T-cell (primary cell): Measurements from ENCODE around the gene CCDC102B. TPM values are rescaled to one million over a fixed set of nuclear protein-coding genes. Genes with fewer than 3 reads are reported as not detected.
"Not testable (repeated sequence)": the region's sequence is repeated elsewhere in the genome, so short reads cannot be mapped to it uniquely, and the experiment has no call there.

Source experiments
- ATAC-seq, 4 experiments: fragments of 200-7000 bp in 3 of 4; fragments of 150-1000 bp in 1 of 4; cut with Tn5 transposase; replicated peaks in 1 of 4; 1 replicate in 3 of 4; 2 replicates in 1 of 4; pipeline ENCODE4 v1.10.0; 2021; ENCODE audit warnings: moderate library complexity in 3 of 4, mild to moderate bottlenecking in 2 of 4, moderate number of reproducible peaks in 1 of 4
- CTCF ChIA-PET, 2 donors: fragments of 300-600 bp; sonication (Branson Sonifier 250); formaldehyde crosslinking; loops; one replicate each; lab custom pipeline; 2022; ENCODE audit warnings: antibody characterized with exemption in 2 of 2; lab: Charles Lee
- POLR2A ChIA-PET, 2 donors: fragments of 300-600 bp; sonication (Branson Sonifier 250); formaldehyde crosslinking; loops; one replicate each; lab custom pipeline; 2022; ENCODE audit warnings: antibody characterized with exemption in 2 of 2; lab: Charles Lee
- DNase-seq, 35 experiments: peaks; one replicate each; pipeline versions ENCODE4 v3.0.0 to v3.0.0-alpha.2; 2013 to 2023
- H3K27ac ChIP-seq: one replicate; pipeline ENCODE4 v1.5.1; 2013; ENCODE audit warnings: low read length
- H3K27me3 ChIP-seq, 2 experiments: replicated peaks in 1 of 2; 1 replicate in 1 of 2; 2 replicates in 1 of 2; pipeline versions ENCODE4 v1.6.1 to v1.7.0; 2013; ENCODE audit warnings: low read length in 1 of 2, mixed read lengths in 1 of 2; ENCODE audit not compliant: control insufficient read depth in 2 of 2, insufficient read depth in 2 of 2; ENCODE audit errors: extremely low read depth in 1 of 2
- H3K36me3 ChIP-seq, 2 donors: 1 replicate in 1 of 2; 2 replicates in 1 of 2; pipeline versions ENCODE4 v1.6.1 to v1.7.0; 2013; ENCODE audit warnings: low read length in 1 of 2; ENCODE audit not compliant: control insufficient read depth in 2 of 2, insufficient read depth in 1 of 2; ENCODE audit errors: extremely low read depth in 1 of 2
- H3K4me1 ChIP-seq, 2 experiments: 1 replicate in 1 of 2; 2 replicates in 1 of 2; pipeline versions ENCODE4 v1.6.1 to v1.7.0; 2013; ENCODE audit warnings: low read length in 2 of 2, mixed read lengths in 1 of 2; ENCODE audit not compliant: insufficient read depth in 2 of 2, control insufficient read depth in 1 of 2; ENCODE audit errors: extremely low read depth in 1 of 2
- H3K4me3 ChIP-seq, 2 donors: 1 replicate in 1 of 2; 2 replicates in 1 of 2; pipeline versions ENCODE4 v1.5.1 to v1.7.0; 2013; ENCODE audit warnings: mild to moderate bottlenecking in 2 of 2, low read length in 1 of 2, moderate library complexity in 1 of 2; ENCODE audit not compliant: control insufficient read depth in 1 of 2; ENCODE audit errors: extremely low read depth in 1 of 2
- H3K9me3 ChIP-seq: 2 replicates; pipeline ENCODE4 v1.7.0; 2013
- H3K27ac Mint-ChIP-seq, 2 donors: one replicate each; pipeline ENCODE4 v1.8.0; 2020 to 2021; ENCODE audit warnings: mild to moderate bottlenecking in 2 of 2, mixed read lengths in 2 of 2
- H3K27me3 Mint-ChIP-seq, 2 donors: one replicate each; pipeline ENCODE4 v1.8.0; 2021 to 2022; ENCODE audit warnings: mixed read lengths in 2 of 2
- H3K36me3 Mint-ChIP-seq: one replicate; pipeline ENCODE4 v1.8.0; 2021; ENCODE audit warnings: mixed read lengths
- H3K4me1 Mint-ChIP-seq, 3 donors: one replicate each; pipeline ENCODE4 v1.8.0; 2020 to 2022; ENCODE audit warnings: mixed read lengths in 3 of 3, mild to moderate bottlenecking in 1 of 3
- H3K4me3 Mint-ChIP-seq, 3 donors: one replicate each; pipeline ENCODE4 v1.8.0; 2020 to 2022; ENCODE audit warnings: mild to moderate bottlenecking in 3 of 3, mixed read lengths in 3 of 3, moderate library complexity in 3 of 3
- H3K9me3 Mint-ChIP-seq, 3 donors: one replicate each; pipeline ENCODE4 v1.8.0; 2020 to 2022; ENCODE audit warnings: mixed read lengths in 3 of 3
- WGBS: methylation state at CpG from one replicate; pipeline ENCODE4 v1.1.5; 2013; ENCODE audit warnings: missing lambda C conversion rate; ENCODE audit not compliant: insufficient coverage; 5-methylcytosine and 5-hydroxymethylcytosine counted together
- total RNA-seq, 35 experiments: library from RNA in 6 of 35; stranded (reverse) in 6 of 35; fragments of 120-200 nt in 1 of 35; gene quantifications; one replicate each; pipeline versions ENCODE4 v1.2.1 to v1.2.4 and lab custom pipeline; 2013 to 2026

The CCDC102B gene
- total RNA-seq, 5 donors from 2014 or later (not counting 1 experiment from before 2014, with no cell fraction given): 4.4 to 7.0 (median 6.1) TPM

DNA sequence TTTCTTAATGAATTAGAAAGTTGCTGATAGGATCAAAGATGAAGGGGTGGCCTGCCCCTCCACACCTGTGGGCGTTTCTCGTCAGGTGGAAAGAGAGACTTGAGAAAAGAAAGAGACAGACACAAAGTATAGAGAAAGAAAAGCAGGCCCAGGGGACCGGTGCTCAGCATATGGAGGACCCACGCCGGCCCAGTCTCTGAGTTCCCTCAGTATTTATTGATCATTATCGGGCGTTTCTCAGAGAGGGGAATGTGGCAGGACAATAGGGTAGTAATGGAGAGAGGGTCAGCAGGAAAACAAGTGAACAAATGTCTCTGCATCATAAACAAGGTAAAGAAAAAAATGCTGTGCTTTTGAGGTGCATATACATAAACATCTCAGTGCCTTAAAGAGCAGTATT is 144.3 kb downstream of the CCDC102B start:
- no peaks in the 10 kb centered on the region for H3K27me3 Mint-ChIP-seq
- Histone ChIP-seq H3K9me3 (no peaks in the 10 kb centered on the region), H3K27me3 (no peaks in the 10 kb centered on the region), H3K27ac (no peak overlapping the region), H3K36me3 (no peaks in the 10 kb centered on the region), H3K4me1 (no peaks in the 10 kb centered on the region), H3K4me3 (no peak overlapping the region)
- no peaks in the 10 kb centered on the region for H3K4me1 Mint-ChIP-seq
- no peaks in the 10 kb centered on the region for H3K36me3 Mint-ChIP-seq
- no peak overlapping the region for H3K4me3 Mint-ChIP-seq
- WGBS: 57% methylated on average over 3 of the region's 7 CpGs
- DNase-seq (no peak), ATAC-seq (no peak)
- POLR2A ChIA-PET: no interaction called here
- CTCF ChIA-PET: no interaction called here
- no peaks in the 10 kb centered on the region for H3K9me3 Mint-ChIP-seq
- no peak overlapping the region for H3K27ac Mint-ChIP-seq

GRCh38 chr18:68943861-68944260 is 146.0 kb downstream of the CCDC102B start:
- H3K9me3 ChIP-seq, H3K27ac Mint-ChIP-seq, H3K4me3 ChIP-seq, H3K4me1 Mint-ChIP-seq, H3K4me1 ChIP-seq, H3K36me3 Mint-ChIP-seq, H3K27me3 ChIP-seq, H3K36me3 ChIP-seq, DNase-seq, H3K27me3 Mint-ChIP-seq, H3K27ac ChIP-seq, H3K4me3 Mint-ChIP-seq, CTCF ChIA-PET, H3K9me3 Mint-ChIP-seq, ATAC-seq: not testable (repeated sequence)
- POLR2A ChIA-PET: interaction anchor here in 1 of 2 donors (0.6 kb wide), 1 partner anchor 40 kb away, joined by 3 read pairs; no protein-coding TSS in a partner anchor
- no CpG with 5 or more reads among the region's 2 CpGs for WGBS

- H3K4me3 ChIP-seq: no peak overlapping the region
- ATAC-seq (no peak), DNase-seq (no peak)
- Mint-ChIP-seq H3K4me3 (no peak overlapping the region), H3K27ac (no peak overlapping the region), H3K4me1 (no peaks in the 10 kb centered on the region), H3K36me3 (no peaks in the 10 kb centered on the region), H3K27me3 (no peaks in the 10 kb centered on the region), H3K9me3 (no peaks in the 10 kb centered on the region)
- no CpG with 5 or more reads among the region's 1 CpG for WGBS
- ChIA-PET POLR2A (interaction anchor here in 1 of 2 donors (0.6 kb wide), 1 partner anchor 40 kb away, joined by 3 read pairs; no protein-coding TSS in a partner anchor), CTCF (no interaction called here)
- H3K27ac ChIP-seq: no peak overlapping the region
- no peaks in the 10 kb centered on the region for H3K4me1 ChIP-seq
- H3K36me3 ChIP-seq: no peaks in the 10 kb centered on the region
- no peaks in the 10 kb centered on the region for H3K27me3 ChIP-seq
- no peaks in the 10 kb centered on the region for H3K9me3 ChIP-seq
Observed at GRCh38 chr18:68944330-68944729, 146.4 kb downstream of the CCDC102B start.

- no CpG with 5 or more reads among the region's 1 CpG for WGBS
- CTCF ChIA-PET: no interaction called here
- H3K27ac Mint-ChIP-seq: no peak overlapping the region
Observed at GRCh38 chr18:68944826-68945225, 146.9 kb downstream of the CCDC102B start.

DNA sequence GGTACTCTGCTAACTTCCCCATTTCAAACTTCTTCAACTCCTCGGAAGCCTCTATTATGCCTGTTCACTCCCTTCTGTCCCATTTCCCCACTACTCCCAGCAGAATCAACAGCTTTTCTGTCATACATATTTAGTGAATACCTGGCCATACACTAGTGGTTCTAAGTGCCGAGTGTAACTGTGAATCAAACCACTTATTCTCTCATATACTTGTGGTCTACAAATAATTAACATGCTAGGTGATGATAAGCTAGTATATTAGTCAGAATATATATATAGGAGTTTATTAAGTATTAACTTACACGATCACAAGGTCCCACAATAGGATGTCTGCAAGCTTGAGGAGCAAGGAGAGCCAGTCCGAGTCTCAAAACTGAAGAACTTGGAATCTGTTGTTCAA is 150.7 kb downstream of the CCDC102B start:
- H3K27ac Mint-ChIP-seq: no peak overlapping the region
- no peak overlapping the region for H3K27ac ChIP-seq
- no peaks in the 10 kb centered on the region for H3K9me3 ChIP-seq
- H3K4me1 ChIP-seq: no peaks in the 10 kb centered on the region
- WGBS: no CpG with 5 or more reads among the region's 4 CpGs
- H3K4me1 Mint-ChIP-seq: no peaks in the 10 kb centered on the region
- no peak for ATAC-seq
- H3K27me3 Mint-ChIP-seq: no peaks in the 10 kb centered on the region
- no peak for DNase-seq
- no peaks in the 10 kb centered on the region for H3K36me3 Mint-ChIP-seq
- H3K9me3 Mint-ChIP-seq: peaks cover 0 to 7% (median 4%) of the 10 kb centered on the region in 3 donors
- no peak overlapping the region for H3K4me3 ChIP-seq
- ChIA-PET CTCF (no interaction called here), POLR2A (no interaction called here)
- no peaks in the 10 kb centered on the region for H3K36me3 ChIP-seq
- no peaks in the 10 kb centered on the region for H3K27me3 ChIP-seq
- no peak overlapping the region for H3K4me3 Mint-ChIP-seq

More at GRCh38 chr18:68944826-68945225, 146.9 kb downstream of the CCDC102B start:
- Mint-ChIP-seq H3K4me1 (no peaks in the 10 kb centered on the region), H3K9me3 (no peaks in the 10 kb centered on the region), H3K36me3 (no peaks in the 10 kb centered on the region), H3K27me3 (no peaks in the 10 kb centered on the region), H3K4me3 (no peak overlapping the region)
- no peak overlapping the region for H3K27ac ChIP-seq
- POLR2A ChIA-PET: no interaction called here
- H3K27me3 ChIP-seq: no peaks in the 10 kb centered on the region
- no peak overlapping the region for H3K4me3 ChIP-seq
- no peaks in the 10 kb centered on the region for H3K4me1 ChIP-seq
- no peak for DNase-seq
- H3K9me3 ChIP-seq: no peaks in the 10 kb centered on the region
- H3K36me3 ChIP-seq: no peaks in the 10 kb centered on the region
- ATAC-seq: no peak

- DNase-seq: no peak
- Histone ChIP-seq H3K36me3 (no peaks in the 10 kb centered on the region), H3K4me3 (no peak overlapping the region), H3K4me1 (no peaks in the 10 kb centered on the region), H3K27ac (no peak overlapping the region), H3K9me3 (no peaks in the 10 kb centered on the region), H3K27me3 (no peaks in the 10 kb centered on the region)
- WGBS: no CpG with 5 or more reads among the region's 2 CpGs
- ChIA-PET POLR2A (no interaction called here), CTCF (no interaction called here)
- Mint-ChIP-seq H3K4me3 (no peak overlapping the region), H3K36me3 (no peaks in the 10 kb centered on the region), H3K4me1 (no peaks in the 10 kb centered on the region), H3K27ac (no peak overlapping the region), H3K27me3 (no peaks in the 10 kb centered on the region), H3K9me3 (peaks cover 0 to 7% (median 4%) of the 10 kb centered on the region in 3 donors)
- ATAC-seq: no peak
Observed at GRCh38 chr18:68954738-68955137, 156.9 kb downstream of the CCDC102B start.

DNA sequence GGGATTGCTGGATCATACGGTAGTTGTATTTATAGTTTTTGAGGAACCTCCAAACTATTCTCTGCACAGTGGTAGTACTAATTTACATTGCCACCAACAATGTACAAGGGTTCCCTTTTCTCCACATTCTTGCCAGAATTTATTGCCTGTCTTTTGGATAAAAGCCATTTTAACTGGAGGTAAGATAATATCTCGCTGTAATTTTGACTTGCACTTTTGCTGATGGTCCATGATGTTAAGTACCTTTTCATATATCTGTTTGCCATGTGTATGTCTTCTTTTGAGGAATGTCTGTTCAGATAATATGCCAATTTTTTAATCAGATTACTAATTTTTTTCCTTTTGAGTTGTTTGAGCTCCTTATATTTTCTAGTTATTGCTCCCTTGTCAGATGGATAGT is 158.8 kb downstream of the CCDC102B start:
- POLR2A ChIA-PET: no interaction called here
- Histone ChIP-seq H3K4me1 (no peaks in the 10 kb centered on the region), H3K4me3 (no peak overlapping the region), H3K27me3 (no peaks in the 10 kb centered on the region), H3K9me3 (no peaks in the 10 kb centered on the region), H3K36me3 (no peaks in the 10 kb centered on the region), H3K27ac (no peak overlapping the region)
- CTCF ChIA-PET: no interaction called here
- no peak overlapping the region for H3K4me3 Mint-ChIP-seq
- H3K4me1 Mint-ChIP-seq: no peaks in the 10 kb centered on the region
- no peak overlapping the region for H3K27ac Mint-ChIP-seq
- H3K27me3 Mint-ChIP-seq: no peaks in the 10 kb centered on the region
- no peaks in the 10 kb centered on the region for H3K36me3 Mint-ChIP-seq
- H3K9me3 Mint-ChIP-seq: peaks cover 0 to 7% (median 4%) of the 10 kb centered on the region in 3 donors
- no peak for ATAC-seq
- no CpG with 5 or more reads among the region's 2 CpGs for WGBS
- no peak for DNase-seq
